Ovary (tissue), 9 donors: ENCODE measurements around the gene DUOX1. TPM values are rescaled to one million over a fixed set of nuclear protein-coding genes. Genes with fewer than 3 reads are reported as not detected.
A peak's percentile ranks its signal among the peaks of the same experiment; 100 is the strongest.

ENCODE experiments used
- DNase-seq, 5 donors: peaks; one replicate each; pipeline ENCODE4 v3.0.0-alpha.2; 2019 to 2020
- H3K27ac ChIP-seq, 2 donors: fragments of 200-600 bp; one replicate each; pipeline versions ENCODE4 v1.5.1 to v1.8.0; 2019 to 2022
- H3K27me3 ChIP-seq: fragments of 200-600 bp; one replicate; pipeline ENCODE4 v1.8.0; 2022
- H3K36me3 ChIP-seq: fragments of 200-600 bp; sonication (generic); one replicate; pipeline ENCODE4 v1.5.1; 2019
- H3K4me1 ChIP-seq: one replicate; pipeline ENCODE4 v1.8.1; 2013; ENCODE audit warnings: mild to moderate bottlenecking, moderate library complexity; ENCODE audit not compliant: insufficient read depth
- H3K4me3 ChIP-seq: fragments of 200-600 bp; sonication (generic); one replicate; pipeline ENCODE4 v1.5.1; 2017
- H3K9me3 ChIP-seq, 2 donors: fragments of 200-600 bp in 1 of 2; sonication (generic) in 1 of 2; one replicate each; pipeline versions ENCODE4 v1.5.1 to v1.8.1; 2013 to 2019; ENCODE audit warnings: mild to moderate bottlenecking in 1 of 2, moderate library complexity in 1 of 2
- EP300 ChIP-seq: sonication (generic); formaldehyde crosslinking; IDR thresholded peaks from one replicate; pipeline ENCODE4 v1.6.1; 2017; ENCODE audit warnings: antibody characterized with exemption
- POLR2A ChIP-seq: fragments of 450-650 bp; IDR thresholded peaks from one replicate; pipeline ENCODE4 v1.6.1; 2017; ENCODE audit warnings: antibody characterized with exemption, mild to moderate bottlenecking, moderate library complexity
- WGBS, 3 donors: extraction: QIAGEN DNeasy Blood & Tissue Kit in 1 of 3; methylation state at CpG; one replicate each; pipeline versions ENCODE4 v1.1.5 to v1.1.7; 2013 to 2017; 5-methylcytosine and 5-hydroxymethylcytosine counted together
- intact Hi-C, 4 donors: fragments of 100-400 bp; cut with DNase I; formaldehyde crosslinking; loops; one replicate each; pipeline versions ENCODE4 v1.11.0 to v1.15.1; 2022 to 2023
- polyA plus RNA-seq, 2 donors: library from polyadenylated mRNA; stranded (reverse); fragments of 200-250 nt in 1 of 2; fragments of 350-450 nt in 1 of 2; fragmentation: Illumina TruSeq in 1 of 2; extraction: RNeasy Lipid Tissue Mini Kit (QIAGEN cat#74804) in 1 of 2; gene quantifications; one replicate each; pipeline ENCODE4 v1.2.3, GENCODE V29; 2013 to 2014
- total RNA-seq, 7 donors: library from RNA; depleted of rRNA in 2 of 7; stranded (reverse); fragments of >200 nt in 2 of 7; fragmentation: NEBNext Ultra II Directional in 3 of 7; extraction: Animal tissue kit (Norgen Biotek cat#: 25700) in 3 of 7; gene quantifications; one replicate each; pipeline versions ENCODE4 v1.1.0 to v1.2.4, GENCODE V29; 2016 to 2023
- TF ChIP-seq, protein P1 (sequence below), 3 donors: fragments of 450-650 bp in 2 of 3; fragments of 200-600 bp in 1 of 3; IDR thresholded peaks; one replicate each; pipeline versions ENCODE4 v1.5.1 to v1.8.0; 2016 to 2022; ENCODE audit warnings: antibody characterized with exemption in 3 of 3, mild to moderate bottlenecking in 1 of 3
- donor health status: DM: no; HTN: no; CAD: no; lungs with moderate emphysema.
- donor health status: DM: no; HTN: no; CAD: no.
- donor health status: Bipolar disorder and iron deficiency.
- donor health status: DM: yes; HTN: yes; CAD: no.
- donor health status: DM: no; HTN: no; CAD: no.
- donor health status: DM: yes; HTN: yes; CAD: no.

The DUOX1 gene
- total and polyA plus RNA-seq, 9 donors, result 0.23 to 9.2 (median 1.4) TPM

DNA sequence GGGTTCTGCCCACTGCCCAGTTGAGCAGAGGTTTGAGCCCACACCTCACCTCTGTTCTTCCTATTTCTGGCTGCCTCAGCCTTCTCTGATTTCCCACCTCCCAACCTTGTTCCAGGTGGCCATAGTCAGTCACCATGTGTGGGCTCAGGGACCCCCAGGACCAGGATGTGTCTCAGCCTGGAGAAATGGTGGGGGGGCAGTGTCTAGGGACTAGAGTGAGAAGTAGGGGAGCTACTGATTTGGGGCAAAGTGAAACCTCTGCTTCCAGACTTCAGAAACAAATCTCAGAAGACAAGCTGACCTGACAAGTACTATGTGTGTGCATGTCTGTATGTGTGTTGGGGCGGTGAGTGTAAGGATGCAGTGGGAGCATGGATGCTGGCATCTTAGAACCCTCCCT, 35.1 kb downstream of the DUOX1 start:
- no peak for DNase-seq
- TF ChIP-seq, protein P1, sequence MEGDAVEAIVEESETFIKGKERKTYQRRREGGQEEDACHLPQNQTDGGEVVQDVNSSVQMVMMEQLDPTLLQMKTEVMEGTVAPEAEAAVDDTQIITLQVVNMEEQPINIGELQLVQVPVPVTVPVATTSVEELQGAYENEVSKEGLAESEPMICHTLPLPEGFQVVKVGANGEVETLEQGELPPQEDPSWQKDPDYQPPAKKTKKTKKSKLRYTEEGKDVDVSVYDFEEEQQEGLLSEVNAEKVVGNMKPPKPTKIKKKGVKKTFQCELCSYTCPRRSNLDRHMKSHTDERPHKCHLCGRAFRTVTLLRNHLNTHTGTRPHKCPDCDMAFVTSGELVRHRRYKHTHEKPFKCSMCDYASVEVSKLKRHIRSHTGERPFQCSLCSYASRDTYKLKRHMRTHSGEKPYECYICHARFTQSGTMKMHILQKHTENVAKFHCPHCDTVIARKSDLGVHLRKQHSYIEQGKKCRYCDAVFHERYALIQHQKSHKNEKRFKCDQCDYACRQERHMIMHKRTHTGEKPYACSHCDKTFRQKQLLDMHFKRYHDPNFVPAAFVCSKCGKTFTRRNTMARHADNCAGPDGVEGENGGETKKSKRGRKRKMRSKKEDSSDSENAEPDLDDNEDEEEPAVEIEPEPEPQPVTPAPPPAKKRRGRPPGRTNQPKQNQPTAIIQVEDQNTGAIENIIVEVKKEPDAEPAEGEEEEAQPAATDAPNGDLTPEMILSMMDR (IDR thresholded peaks at IDR 0.05), result no peak
- TF ChIP-seq POLR2A (no peak), EP300 (no peak)
- Histone ChIP-seq H3K4me3 (no peak overlapping the region), H3K9me3 (no peaks in the 10 kb centered on the region), H3K27me3 (no peaks in the 10 kb centered on the region), H3K36me3 (no peaks in the 10 kb centered on the region), H3K27ac (no peak overlapping the region), H3K4me1 (peaks cover 1% of the 10 kb centered on the region)
- 89 to 94% (median 94%) methylated on average over 1 of the region's 1 CpG for WGBS, 3 donors
- intact Hi-C loops, result loop anchor here (5.0 to 10.0 kb wide), 7 partner anchors 32 to 292 kb away; partner anchors contain the start of gene GATM (in 1 of the 4)

DNA sequence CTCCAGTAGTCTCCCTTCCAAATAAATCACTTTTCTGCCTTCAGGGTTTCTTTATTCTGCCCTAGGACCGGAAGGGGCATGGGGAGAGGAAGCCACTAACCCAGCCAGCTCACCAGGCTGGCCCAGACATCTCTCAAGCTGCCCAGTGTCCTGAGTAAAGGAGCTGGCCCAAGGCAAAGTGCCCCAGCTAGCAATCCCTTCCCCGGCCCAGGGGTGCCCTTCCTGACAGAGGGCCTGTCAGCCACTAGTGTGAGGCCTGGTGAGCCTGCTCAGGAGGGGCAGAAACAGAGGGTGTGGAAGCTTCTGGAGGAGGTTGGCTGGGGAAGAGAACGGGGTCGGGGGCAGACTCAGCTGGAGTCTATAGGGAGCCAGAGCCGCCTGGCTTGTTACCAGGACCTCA, 35.7 kb downstream of the DUOX1 start:
- Histone ChIP-seq H3K36me3 (no peaks in the 10 kb centered on the region), H3K4me1 (peaks cover 1% of the 10 kb centered on the region), H3K27me3 (no peaks in the 10 kb centered on the region), H3K9me3 (no peaks in the 10 kb centered on the region), H3K27ac (peak overlapping the region in 1 of 2 donors; percentile 97), H3K4me3 (no peak overlapping the region)
- no peak for DNase-seq
- WGBS, 3 donors, result 68 to 75% (median 72%) methylated on average over 5 of the region's 5 CpGs
- TF ChIP-seq, protein P1 (IDR thresholded peaks at IDR 0.05), result no peak
- TF ChIP-seq POLR2A, result no peak
- no peak for TF ChIP-seq EP300
- intact Hi-C loops, result loop anchor here in 3 of 4 donors (5.0 to 10.0 kb wide), 5 partner anchors 119 to 289 kb away; partner anchors contain the start of gene GATM (in 1 of the 3)

DNA sequence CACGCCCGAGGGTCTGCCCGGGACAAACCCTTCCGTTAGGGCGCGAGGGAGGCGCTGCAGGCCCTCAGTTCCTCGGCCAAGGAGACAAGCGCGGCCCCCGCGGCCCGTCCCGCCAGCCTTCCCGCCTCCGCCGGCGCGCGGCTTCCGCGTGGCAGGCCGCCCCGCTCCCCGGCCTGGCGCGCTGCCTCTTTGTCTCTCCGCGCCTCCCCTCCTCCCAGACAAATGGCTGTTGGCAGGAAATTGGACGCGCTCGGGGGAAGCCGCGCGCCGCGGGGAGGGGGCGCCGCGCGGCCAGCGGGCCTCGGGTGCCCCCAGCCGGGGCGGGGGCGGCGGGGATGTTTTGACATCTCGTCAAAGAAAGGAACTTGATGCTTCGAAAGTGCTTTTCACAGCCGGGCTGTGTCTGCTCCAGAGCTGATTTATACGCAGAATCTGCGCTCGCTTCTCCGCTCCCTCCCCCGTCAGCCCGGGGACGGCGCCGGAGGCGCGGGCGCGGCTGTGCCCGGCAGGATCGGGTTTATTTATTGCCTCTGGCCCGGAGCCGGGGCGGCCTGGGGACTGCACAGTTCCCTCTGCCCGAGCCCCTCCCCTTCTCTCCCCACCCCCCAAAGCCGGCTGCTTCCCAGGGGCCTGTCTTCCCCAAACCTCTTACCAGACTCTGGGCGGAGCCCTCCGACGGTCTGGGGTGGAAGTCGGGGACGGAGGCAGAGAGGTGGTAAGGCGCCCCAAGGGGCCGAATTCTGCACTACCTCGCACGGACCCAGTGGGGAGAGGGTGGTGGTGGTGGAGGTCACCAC, 37.2 kb downstream of the DUOX1 start:
- TF ChIP-seq EP300 (no peak), POLR2A (peak; percentile 30)
- TF ChIP-seq, protein P1 (IDR thresholded peaks at IDR 0.05), result peak; percentile 56 to 71 (median 68)
- WGBS, 3 donors, result 0 to 1% (median 1%) methylated on average over 68 to 79 of the region's 79 CpGs
- H3K27ac ChIP-seq, result peak overlapping the region; percentile 97 to 99
- no peaks in the 10 kb centered on the region for H3K9me3 ChIP-seq
- intact Hi-C loops, result loop anchor here (2.0 to 10.0 kb wide), 6 partner anchors 32 to 288 kb away; partner anchors contain the start of gene GATM (in 1 of the 4)
- H3K36me3 ChIP-seq, result no peaks in the 10 kb centered on the region
- peak overlapping the region; percentile 46 for H3K4me3 ChIP-seq
- H3K4me1 ChIP-seq, result peaks cover 1% of the 10 kb centered on the region
- no peaks in the 10 kb centered on the region for H3K27me3 ChIP-seq
- DNase-seq, result peak; percentile 89 to 93 (median 90)

DNA sequence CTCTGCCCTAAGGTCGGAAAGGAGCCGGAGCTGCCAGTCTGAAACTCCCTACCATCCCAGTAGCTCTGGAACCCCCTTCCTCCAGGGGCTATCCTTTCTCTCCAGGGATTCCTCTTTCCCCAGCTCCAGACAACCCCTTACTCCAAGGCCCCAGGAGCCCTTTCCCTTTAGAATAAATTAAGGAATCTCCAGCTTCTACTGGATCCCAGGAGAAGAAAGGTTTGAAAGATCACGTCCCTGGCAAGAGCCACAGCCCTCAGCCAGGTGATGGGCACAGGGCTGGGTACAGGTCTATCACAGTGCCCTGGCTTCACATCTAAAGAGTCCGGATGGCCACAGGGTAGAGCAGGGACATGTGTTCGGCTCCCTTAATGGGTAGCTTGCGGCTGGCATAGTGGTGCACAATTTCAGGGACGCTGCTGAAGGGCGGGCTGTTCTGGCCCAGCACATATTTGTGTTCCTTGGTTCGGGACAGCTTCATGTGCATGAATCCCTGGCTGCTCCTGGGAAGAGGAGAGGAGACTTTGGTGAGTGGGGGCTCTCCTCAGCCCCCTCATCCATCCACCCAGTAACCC, 37.9 kb downstream of the DUOX1 start:
- Histone ChIP-seq H3K4me1 (no peaks in the 10 kb centered on the region), H3K4me3 (no peak overlapping the region), H3K27ac (peak overlapping the region in 1 of 2 donors; percentile 97), H3K27me3 (no peaks in the 10 kb centered on the region), H3K36me3 (no peaks in the 10 kb centered on the region), H3K9me3 (no peaks in the 10 kb centered on the region)
- 57 to 67% (median 61%) methylated on average over 9 of the region's 9 CpGs for WGBS, 3 donors
- TF ChIP-seq, protein P1 (IDR thresholded peaks at IDR 0.05), result no peak
- no peak for TF ChIP-seq EP300
- no peak for TF ChIP-seq POLR2A
- intact Hi-C loops, result loop anchor here (2.0 to 10.0 kb wide), 6 partner anchors 31 to 287 kb away; partner anchors contain the start of gene GATM (in 1 of the 4)
- DNase-seq, result no peak
